ENCODE data around the gene GRM7.

GRM7 gene

DNA sequence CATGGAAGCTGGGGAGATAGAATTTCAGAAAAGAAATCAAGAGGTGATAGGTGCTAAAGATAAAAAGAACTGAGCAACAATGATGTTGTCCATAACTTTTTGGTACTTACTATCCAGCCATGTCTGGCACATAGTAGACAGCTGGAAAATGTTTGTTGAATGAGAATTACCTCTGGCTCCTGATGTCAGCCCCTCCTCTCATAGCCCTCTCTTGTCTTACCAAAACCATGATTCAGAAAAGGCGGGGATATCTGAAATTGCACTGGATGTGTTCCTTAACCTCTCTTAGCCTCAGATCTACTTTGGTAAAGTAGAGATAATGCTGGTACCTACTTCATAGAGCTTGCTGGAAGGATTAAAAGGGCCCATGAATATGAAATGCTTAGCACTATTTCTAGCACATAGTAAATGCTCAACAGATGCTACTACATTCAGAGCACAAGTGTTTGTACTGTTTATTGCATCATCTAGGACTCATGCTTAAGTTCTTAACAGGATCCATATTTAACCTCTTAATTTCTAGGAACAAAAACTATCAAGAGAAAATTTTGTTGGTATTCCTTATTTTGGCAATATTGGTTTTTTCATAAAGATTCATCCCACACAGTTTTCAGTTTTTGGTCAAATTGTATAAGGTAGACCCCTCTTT, 859.9 kb downstream of the GRM7 start:
- no peak for DNase-seq (ENCODE audit: low read depth in 2 of 2)

DNA sequence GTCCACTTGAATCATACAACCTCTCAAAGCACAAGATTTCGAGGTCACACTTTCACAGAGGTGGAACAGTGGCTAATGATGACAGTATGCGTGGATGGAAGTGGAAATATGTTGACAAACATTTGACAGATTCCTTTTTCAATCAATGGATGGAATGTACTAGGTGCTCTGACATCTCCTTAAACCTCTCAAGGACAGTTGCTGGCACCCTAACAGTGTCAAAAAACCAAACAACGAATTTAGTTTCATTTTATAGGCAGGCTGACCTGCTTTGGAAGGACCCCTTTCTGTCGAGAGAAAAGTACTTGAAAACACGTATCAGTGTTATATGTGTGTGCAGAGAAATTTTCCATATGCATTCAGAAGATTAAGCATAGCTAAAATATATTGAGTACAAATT, 861.0 kb downstream of the GRM7 start:
- DNase-seq (ENCODE audit: low read depth in 2 of 2): no peak

GRCh38 chr3:7728566-7729519, 867.9 kb downstream of the GRM7 start:
- no peak for DNase-seq (ENCODE audit: low read depth in 2 of 2)

GRCh38 chr3:7733933-7734332, 873.0 kb downstream of the GRM7 start:
- DNase-seq (ENCODE audit: low read depth in 2 of 2): no peak

DNA sequence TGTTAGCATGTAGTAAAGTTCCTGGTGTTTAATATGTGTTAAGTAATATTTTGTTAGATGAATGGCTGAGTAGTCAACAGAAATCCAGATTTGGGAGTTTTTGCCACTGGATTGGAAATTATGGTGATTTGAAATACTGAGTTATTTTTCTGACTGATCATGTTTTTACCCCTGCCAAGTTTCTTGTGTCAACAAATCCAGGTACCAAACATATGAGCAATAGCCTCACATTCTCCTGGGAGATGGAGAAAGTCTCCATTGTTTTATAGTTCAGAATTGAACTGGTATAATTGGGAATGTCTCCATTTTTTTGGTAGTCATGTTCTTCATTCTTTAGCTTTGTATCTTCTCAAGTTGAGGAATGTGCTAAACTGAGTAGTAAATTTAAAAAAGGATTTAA, 873.5 kb downstream of the GRM7 start:
- no peak for DNase-seq (ENCODE audit: low read depth in 2 of 2)

GRCh38 chr3:7737263-7737662, 876.3 kb downstream of the GRM7 start:
- DNase-seq (ENCODE audit: low read depth in 2 of 2): no peak

DNA sequence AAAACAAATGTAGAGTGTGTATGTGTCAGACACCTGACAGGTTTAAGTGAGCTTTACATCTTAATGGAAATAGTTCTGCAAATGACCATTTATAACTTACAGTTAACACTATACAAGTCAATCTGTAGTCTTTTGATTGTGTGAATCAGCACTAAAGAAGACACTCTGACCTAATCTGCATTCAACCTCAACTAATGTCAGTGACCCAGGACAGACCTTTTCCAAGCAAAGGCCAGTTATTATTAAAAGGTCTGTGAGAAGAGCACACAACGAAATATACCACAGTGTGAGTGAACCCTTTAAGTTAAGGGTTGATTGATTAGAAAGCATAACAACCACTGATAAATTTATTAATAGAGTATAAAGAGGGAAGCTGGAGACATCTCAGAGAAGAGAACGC, 878.8 kb downstream of the GRM7 start:
- no peak for DNase-seq (ENCODE audit: low read depth in 2 of 2)

GRCh38 chr3:7740458-7740857, 879.5 kb downstream of the GRM7 start:
- no peak for DNase-seq (ENCODE audit: low read depth in 2 of 2)

DNA sequence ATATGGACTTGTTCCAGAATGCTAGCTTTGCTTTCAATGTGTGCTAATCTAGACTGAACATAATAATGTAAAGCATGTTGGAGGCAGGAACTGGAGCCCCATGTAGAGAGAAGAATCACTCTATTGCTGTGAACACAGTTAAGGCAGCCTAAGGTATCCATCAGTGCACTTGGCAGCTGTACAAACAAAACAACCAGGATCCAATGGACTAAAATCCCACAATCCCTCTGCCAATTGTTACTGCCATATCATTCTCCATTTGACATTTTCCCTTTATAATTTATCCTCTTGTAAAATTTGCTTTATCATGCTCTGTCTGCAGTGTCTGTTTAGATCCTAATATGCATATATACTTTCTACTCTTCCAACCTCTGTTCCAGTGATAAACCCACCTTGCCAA, 883.9 kb downstream of the GRM7 start:
- no peak for DNase-seq (ENCODE audit: low read depth in 2 of 2)

DNA sequence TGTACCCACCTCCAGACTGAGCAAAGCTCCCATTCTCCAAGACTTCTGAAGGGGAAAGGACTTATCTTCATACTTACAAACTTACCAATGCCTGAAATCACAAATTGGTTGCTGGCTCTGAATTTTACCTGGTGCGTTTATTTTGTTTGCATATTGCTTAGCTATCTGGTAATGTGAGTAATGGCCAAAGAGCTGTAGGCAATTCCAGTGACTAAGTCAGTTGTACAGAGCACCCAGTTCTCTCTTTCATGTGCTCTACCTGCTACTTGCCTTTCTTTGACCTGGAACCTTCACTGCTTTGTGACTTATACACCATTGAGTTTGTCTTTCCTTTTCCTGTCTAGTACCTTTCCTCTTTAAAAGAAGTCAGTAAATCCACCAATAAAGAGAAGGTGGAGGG, 884.8 kb downstream of the GRM7 start:
- DNase-seq (ENCODE audit: low read depth in 2 of 2): no peak

DNA sequence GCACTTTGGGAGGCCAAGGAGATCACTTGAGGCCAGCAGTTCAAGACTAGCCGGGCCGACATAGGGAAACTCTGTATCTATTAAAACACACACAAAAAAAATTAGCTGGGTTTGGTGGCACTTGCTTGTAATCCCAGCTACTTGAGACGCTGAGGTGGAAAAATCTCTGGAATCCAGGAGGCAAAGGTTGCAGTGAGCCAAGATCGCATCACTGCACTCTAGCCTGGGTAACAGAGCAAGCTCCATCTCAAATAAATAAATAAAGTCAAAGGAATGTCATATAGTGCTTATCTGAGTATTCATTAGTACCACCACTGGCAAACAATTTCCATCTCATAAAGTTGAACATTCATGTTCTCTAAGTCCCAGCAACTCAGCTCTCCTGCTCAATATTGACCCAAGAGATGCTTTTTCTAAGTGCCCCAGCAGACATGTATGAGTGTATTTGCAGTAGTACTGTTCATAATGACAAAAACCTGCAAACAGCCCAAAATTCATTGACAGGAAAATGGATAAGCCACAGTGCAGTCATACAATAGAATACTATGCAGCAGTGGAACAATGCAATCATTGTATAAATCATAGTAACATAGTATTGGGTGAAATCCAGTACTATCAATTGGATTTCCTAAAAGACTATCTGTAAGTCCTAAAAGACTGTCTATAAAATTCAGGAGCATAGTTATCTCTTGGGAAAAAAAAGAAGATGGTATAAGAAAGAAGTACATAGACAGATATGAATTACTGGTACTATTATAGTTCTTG, 889.2 kb downstream of the GRM7 start:
- DNase-seq (ENCODE audit: low read depth in 2 of 2): no peak

- DNase-seq (ENCODE audit: low read depth in 2 of 2): no peak
These were observed 891.1 kb downstream of the GRM7 start for GRCh38 chr3:7752005-7752404.

GRCh38 chr3:7754653-7755441, 893.9 kb downstream of the GRM7 start:
- no peak for DNase-seq (ENCODE audit: low read depth in 2 of 2)

DNA sequence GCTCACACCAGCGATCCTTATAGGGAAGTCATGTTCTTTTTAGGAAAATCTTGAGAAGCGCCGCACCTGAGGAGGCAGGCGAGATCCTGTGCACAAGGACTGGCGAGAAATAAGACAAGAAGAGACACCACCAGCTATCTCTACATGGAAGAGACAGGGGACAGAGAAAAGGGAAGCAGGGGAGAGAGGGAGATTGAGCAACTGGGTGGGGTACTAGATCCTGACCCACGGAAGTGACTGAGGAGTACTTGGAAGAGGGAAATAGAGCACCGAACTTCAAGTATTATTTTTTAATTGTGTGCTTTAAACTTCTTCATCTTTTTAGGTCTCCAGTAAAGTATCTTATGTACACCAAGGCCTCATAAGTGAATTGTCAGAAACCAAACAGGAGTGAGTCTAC, 898.7 kb downstream of the GRM7 start:
- DNase-seq (ENCODE audit: low read depth in 2 of 2): no peak

GRCh38 chr3:7760718-7761117, 899.8 kb downstream of the GRM7 start:
- DNase-seq (ENCODE audit: low read depth in 2 of 2): no peak

- DNase-seq (ENCODE audit: low read depth in 2 of 2): no peak
These were observed 903.2 kb downstream of the GRM7 start for GRCh38 chr3:7764115-7764514.

DNA sequence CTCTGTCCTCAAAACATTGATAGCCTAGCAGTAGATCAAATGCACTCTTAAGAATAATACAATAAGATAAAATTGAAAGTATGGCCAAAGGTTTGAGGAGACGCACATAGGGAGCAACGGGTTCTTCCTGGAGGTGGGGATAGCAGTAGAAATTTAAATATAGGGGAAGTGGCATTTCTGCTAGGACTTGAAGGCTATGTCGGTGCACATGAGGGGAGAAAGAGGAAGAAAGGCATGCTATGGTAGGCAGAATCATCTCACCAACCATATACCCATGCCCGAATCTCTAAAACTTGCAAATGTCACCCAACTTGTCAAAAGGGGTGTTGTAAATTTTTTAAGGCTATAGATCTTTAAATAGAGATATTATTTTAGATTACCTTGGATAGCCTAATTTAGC, 905.6 kb downstream of the GRM7 start:
- DNase-seq (ENCODE audit: low read depth in 2 of 2): no peak

- DNase-seq (ENCODE audit: low read depth in 2 of 2): no peak
These were observed 918.4 kb downstream of the GRM7 start for GRCh38 chr3:7779331-7779730.

DNA sequence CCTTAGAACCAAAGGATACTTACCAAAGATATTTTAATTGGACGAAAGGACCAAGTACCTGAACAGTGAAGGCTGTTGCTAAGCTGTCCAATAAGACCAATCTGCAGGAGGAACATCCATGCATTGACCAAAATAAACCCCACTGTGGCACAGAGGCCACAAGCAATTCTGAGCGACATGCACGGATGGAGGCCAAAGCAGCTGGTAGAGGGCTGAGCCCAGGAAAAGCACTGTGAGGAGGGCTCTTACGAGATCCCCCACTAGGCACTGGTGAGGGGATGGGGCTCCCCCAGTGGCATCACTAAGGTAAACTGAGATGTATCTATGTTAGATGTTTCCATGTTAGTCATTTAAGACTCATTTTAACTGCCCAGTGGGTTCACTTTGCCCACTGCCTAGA, 920.5 kb downstream of the GRM7 start:
- no peak for DNase-seq (ENCODE audit: low read depth in 2 of 2)

DNA sequence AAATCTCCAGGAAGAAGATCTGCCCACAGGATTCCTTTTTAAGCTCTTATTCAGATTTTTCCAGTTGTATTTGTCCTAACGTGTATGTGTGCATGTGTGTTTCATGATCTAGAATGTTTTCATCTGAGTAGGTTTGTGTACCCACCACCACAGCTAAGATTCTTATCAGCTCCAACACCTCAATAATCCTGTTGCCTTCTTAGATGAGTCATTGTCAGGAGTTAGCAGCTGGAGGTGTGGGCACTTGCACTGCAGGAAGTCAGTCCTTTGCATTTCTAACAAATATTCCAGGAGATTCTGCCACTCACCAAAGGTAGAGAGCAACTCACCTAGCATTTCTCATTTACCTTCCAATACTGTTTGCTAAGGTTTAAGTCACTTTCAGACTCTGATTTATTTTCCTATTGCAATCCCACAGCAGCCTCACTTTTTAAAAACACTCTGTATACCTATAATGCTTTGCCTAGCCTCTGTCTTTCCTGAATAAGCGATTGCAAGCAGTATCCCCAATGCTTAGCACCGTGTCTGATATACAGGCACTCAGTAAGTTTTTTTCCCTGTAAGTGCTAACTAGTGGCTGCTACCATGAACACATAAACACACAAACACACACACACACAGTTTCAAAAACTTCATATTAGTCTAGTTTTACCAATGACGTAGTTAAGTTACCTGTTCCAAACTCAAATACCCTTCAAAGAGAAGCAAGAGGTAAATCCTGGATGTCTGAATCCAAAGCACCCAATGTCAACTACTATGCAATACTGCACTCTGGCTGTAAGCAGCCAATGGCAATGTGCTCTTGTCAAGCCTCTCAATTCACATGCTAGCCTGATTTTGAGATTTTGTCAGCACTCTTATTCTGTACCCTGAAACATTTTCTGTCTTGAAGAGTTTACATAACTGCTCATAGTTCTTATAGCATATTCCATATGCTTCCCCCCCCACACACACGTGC, 927.2 kb downstream of the GRM7 start:
- DNase-seq (ENCODE audit: low read depth in 2 of 2): no peak

GRCh38 chr3:7788881-7789280, 928.0 kb downstream of the GRM7 start:
- DNase-seq (ENCODE audit: low read depth in 2 of 2): no peak

Measured in stimulated activated CD8-positive, alpha-beta memory T cell treated with anti-CD3 and anti-CD28 coated beads, Interleukin-15, amount 100 ng/mL, for 48 hours (primary cell).